ENCODE measurements around the gene CD200R1. TPM values are rescaled to one million over a fixed set of nuclear protein-coding genes. Genes with fewer than 3 reads are reported as not detected.
"Not testable (repeated sequence)": the region's sequence is repeated elsewhere in the genome, so short reads cannot be mapped to it uniquely, and the experiment has no call there.

The CD200R1 gene
- total RNA-seq, 1 donor from 2014 or later = 6.7 TPM

GRCh38 chr3:112967425-112967824 lies 7.5 kb downstream of the CD200R1 start:
- no peak overlapping the region for H3K4me3 Mint-ChIP-seq

DNA sequence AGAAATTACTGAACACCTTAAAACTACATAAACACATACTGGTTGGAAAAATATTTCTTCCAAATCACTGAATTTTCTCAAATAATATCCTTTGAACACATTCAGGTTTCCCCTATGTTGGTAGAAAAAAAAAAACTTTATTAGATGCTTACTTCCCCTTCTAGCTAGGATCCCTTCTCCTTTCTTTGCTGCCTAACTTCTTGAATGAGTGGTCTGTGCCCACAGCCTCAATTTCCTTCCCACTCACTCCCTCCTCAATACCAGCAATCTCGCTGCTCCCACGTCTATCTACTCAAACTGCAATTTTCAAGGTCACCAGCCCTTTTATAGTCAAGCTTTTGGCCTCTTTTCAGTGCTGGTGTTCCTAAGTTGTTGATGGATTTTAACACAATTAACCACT lies 8.3 kb downstream of the CD200R1 start:
- Mint-ChIP-seq H3K4me1 (ENCODE audit: low read depth) (peaks cover 35% of the 10 kb centered on the region), H3K4me3 (peak overlapping the region; percentile 8), H3K27ac (peak overlapping the region; percentile 18), H3K9me3 (peaks cover 23% of the 10 kb centered on the region), H3K27me3 (ENCODE audit: insufficient read depth) (no peaks in the 10 kb centered on the region), H3K36me3 (ENCODE audit: low read depth) (peaks cover 44% of the 10 kb centered on the region)
- intact Hi-C loops (cut with micrococcal nuclease) = no loop called here
- no peak for DNase-seq (ENCODE audit: low spot score)

More at GRCh38 chr3:112967425-112967824, 7.5 kb downstream of the CD200R1 start:
- Mint-ChIP-seq H3K27me3 (ENCODE audit: insufficient read depth) (no peaks in the 10 kb centered on the region), H3K4me1 (ENCODE audit: low read depth) (peaks cover 43% of the 10 kb centered on the region), H3K9me3 (peaks cover 16% of the 10 kb centered on the region), H3K27ac (no peak overlapping the region), H3K36me3 (ENCODE audit: low read depth) (peaks cover 43% of the 10 kb centered on the region)
- intact Hi-C loops (cut with micrococcal nuclease) = no loop called here
- DNase-seq (ENCODE audit: low spot score) = no peak

- DNase-seq (ENCODE audit: low spot score) = no peak
- peaks cover 26% of the 10 kb centered on the region for H3K4me1 Mint-ChIP-seq (ENCODE audit: low read depth)
- peaks cover 42% of the 10 kb centered on the region for H3K36me3 Mint-ChIP-seq (ENCODE audit: low read depth)
- no peak overlapping the region for H3K4me3 Mint-ChIP-seq
- intact Hi-C loops (cut with micrococcal nuclease) = no loop called here
- no peak overlapping the region for H3K27ac Mint-ChIP-seq
- H3K27me3 Mint-ChIP-seq (ENCODE audit: insufficient read depth) = no peaks in the 10 kb centered on the region
- H3K9me3 Mint-ChIP-seq = peaks cover 25% of the 10 kb centered on the region
Observed at GRCh38 chr3:112965656-112966055, 9.2 kb downstream of the CD200R1 start.

DNA sequence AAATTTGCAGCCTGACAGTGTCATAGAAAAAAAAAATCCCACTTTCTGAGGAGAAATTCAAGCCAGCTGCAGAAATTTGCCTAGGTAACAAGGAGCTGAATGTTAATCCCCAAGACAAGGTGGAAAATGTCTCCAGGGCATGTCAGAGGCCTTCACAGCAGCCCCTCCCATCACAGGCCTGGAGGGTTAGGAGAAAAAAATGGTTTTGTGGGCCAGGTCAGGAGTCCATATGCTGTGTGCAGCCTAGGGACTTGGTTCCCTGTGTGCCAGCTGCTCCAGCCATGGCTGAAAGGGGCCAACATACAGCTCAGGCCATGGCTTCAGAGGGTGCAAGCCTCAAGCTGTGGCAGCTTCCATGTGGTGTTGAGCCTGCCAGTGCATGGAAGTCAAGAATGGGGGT lies 11.2 kb downstream of the CD200R1 start:
- Mint-ChIP-seq H3K4me3 (no peak overlapping the region), H3K27me3 (ENCODE audit: insufficient read depth) (no peaks in the 10 kb centered on the region), H3K27ac (no peak overlapping the region), H3K9me3 (peaks cover 25% of the 10 kb centered on the region), H3K4me1 (ENCODE audit: low read depth) (peaks cover 38% of the 10 kb centered on the region), H3K36me3 (ENCODE audit: low read depth) (peaks cover 42% of the 10 kb centered on the region)
- intact Hi-C loops (cut with micrococcal nuclease) = no loop called here
- no peak for DNase-seq (ENCODE audit: low spot score)

DNA sequence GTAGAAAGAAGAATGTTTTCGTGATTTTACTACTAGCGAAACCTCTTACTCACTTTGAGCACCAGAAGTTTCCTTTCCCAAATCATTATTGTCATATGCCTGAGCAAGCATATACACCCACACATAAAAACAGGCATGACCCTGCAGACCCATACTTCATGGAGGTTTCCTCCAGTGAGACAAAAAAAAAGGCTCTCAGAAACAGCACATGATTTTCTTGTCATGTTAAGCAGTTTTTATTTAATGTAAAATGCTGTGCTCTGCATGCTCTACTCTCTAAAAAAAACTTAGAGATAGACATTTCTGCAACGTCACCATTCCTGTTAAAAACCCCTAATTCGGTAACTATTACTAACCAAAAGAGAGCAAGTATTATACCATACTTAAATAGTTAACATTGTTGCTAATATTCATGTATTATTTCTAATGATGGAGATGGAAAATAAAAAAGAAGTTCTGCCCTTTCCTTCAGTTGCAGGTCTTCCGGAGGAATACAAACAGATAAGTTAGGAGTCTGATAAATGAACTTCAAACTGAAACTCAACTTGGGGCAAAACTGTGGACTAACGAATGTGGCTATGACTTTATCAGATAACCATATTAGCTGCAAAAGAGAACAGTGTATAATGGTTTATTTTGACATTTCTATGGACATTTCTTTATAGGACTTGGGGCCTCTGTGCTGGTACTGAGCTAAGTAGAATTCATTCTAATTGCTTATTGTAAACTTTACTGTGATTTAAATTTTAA lies 15.9 kb downstream of the CD200R1 start:
- DNase-seq (ENCODE audit: low spot score) = no peak
- H3K4me3 Mint-ChIP-seq = peak overlapping the region; percentile 64
- H3K36me3 Mint-ChIP-seq (ENCODE audit: low read depth) = peaks cover 23% of the 10 kb centered on the region
- no peaks in the 10 kb centered on the region for H3K27me3 Mint-ChIP-seq (ENCODE audit: insufficient read depth)
- H3K27ac Mint-ChIP-seq = peak overlapping the region; percentile 67
- peaks cover 32% of the 10 kb centered on the region for H3K4me1 Mint-ChIP-seq (ENCODE audit: low read depth)
- H3K9me3 Mint-ChIP-seq = peaks cover 36% of the 10 kb centered on the region
- intact Hi-C loops (cut with micrococcal nuclease) = loop anchor here (1.0 to 5.0 kb wide), 4 partner anchors 14 to 283 kb away; no protein-coding TSS in a partner anchor

DNA sequence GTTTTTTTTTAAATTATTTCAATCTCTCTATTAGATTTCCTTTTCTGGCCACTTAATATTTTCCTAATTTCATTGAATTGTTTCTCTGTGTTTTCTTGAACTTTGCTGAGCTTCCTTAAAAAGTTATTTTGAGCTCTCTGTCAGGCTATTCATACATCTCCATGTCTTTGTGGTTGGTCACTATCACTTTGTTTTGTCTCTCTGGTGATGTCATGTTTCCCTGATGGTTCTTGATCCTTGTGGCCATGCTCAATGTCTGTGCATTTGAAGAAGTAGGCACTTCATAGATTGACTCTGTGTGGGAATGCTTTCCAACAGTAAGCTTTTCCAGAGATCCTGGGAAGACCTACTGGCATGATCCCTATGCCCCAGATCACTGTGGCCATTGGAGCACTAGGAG lies 18.6 kb downstream of the CD200R1 start:
- peaks cover 32% of the 10 kb centered on the region for H3K4me1 Mint-ChIP-seq (ENCODE audit: low read depth)
- H3K9me3 Mint-ChIP-seq = peaks cover 31% of the 10 kb centered on the region
- H3K27ac Mint-ChIP-seq = no peak overlapping the region
- no peak for DNase-seq (ENCODE audit: low spot score)
- H3K27me3 Mint-ChIP-seq (ENCODE audit: insufficient read depth) = no peaks in the 10 kb centered on the region
- intact Hi-C loops (cut with micrococcal nuclease) = loop anchor here (5.0 kb wide), 1 partner anchor 99 kb away; no protein-coding TSS in a partner anchor
- no peak overlapping the region for H3K4me3 Mint-ChIP-seq
- peaks cover 12% of the 10 kb centered on the region for H3K36me3 Mint-ChIP-seq (ENCODE audit: low read depth)

- H3K4me3 Mint-ChIP-seq = no peak overlapping the region
- intact Hi-C loops (cut with micrococcal nuclease) = no loop called here
- H3K4me1 Mint-ChIP-seq (ENCODE audit: low read depth) = no peaks in the 10 kb centered on the region
- no peaks in the 10 kb centered on the region for H3K27me3 Mint-ChIP-seq (ENCODE audit: insufficient read depth)
- no peak overlapping the region for H3K27ac Mint-ChIP-seq
- no peak for DNase-seq (ENCODE audit: low spot score)
- H3K9me3 Mint-ChIP-seq = peaks cover 22% of the 10 kb centered on the region
- peaks cover 24% of the 10 kb centered on the region for H3K36me3 Mint-ChIP-seq (ENCODE audit: low read depth)
Observed at GRCh38 chr3:112948346-112948838, 26.5 kb downstream of the CD200R1 start.

- no peaks in the 10 kb centered on the region for H3K27me3 Mint-ChIP-seq (ENCODE audit: insufficient read depth)
- peaks cover 11% of the 10 kb centered on the region for H3K4me1 Mint-ChIP-seq (ENCODE audit: low read depth)
- intact Hi-C loops (cut with micrococcal nuclease) = no loop called here
- no peak overlapping the region for H3K27ac Mint-ChIP-seq
- peaks cover 35% of the 10 kb centered on the region for H3K9me3 Mint-ChIP-seq
- DNase-seq (ENCODE audit: low spot score) = no peak
- H3K4me3 Mint-ChIP-seq = no peak overlapping the region
- peaks cover 23% of the 10 kb centered on the region for H3K36me3 Mint-ChIP-seq (ENCODE audit: low read depth)
Observed at GRCh38 chr3:112931736-112932521, 43.0 kb downstream of the CD200R1 start.

GRCh38 chr3:112930771-112931170 lies 44.1 kb downstream of the CD200R1 start:
- Mint-ChIP-seq H3K4me1 (ENCODE audit: low read depth) (peaks cover 11% of the 10 kb centered on the region), H3K27me3 (ENCODE audit: insufficient read depth) (no peaks in the 10 kb centered on the region), H3K4me3 (no peak overlapping the region), H3K9me3 (peaks cover 25% of the 10 kb centered on the region), H3K36me3 (ENCODE audit: low read depth) (peaks cover 21% of the 10 kb centered on the region), H3K27ac (no peak overlapping the region)
- no peak for DNase-seq (ENCODE audit: low spot score)
- intact Hi-C loops (cut with micrococcal nuclease) = no loop called here

GRCh38 chr3:112925969-112926368 lies 48.9 kb downstream of the CD200R1 start:
- no peak for DNase-seq (ENCODE audit: low spot score)
- H3K36me3 Mint-ChIP-seq (ENCODE audit: low read depth) = peaks cover 29% of the 10 kb centered on the region
- H3K4me3 Mint-ChIP-seq = no peak overlapping the region
- H3K27me3 Mint-ChIP-seq (ENCODE audit: insufficient read depth) = no peaks in the 10 kb centered on the region
- intact Hi-C loops (cut with micrococcal nuclease) = no loop called here
- H3K27ac Mint-ChIP-seq = no peak overlapping the region
- H3K4me1 Mint-ChIP-seq (ENCODE audit: low read depth) = no peaks in the 10 kb centered on the region
- no peaks in the 10 kb centered on the region for H3K9me3 Mint-ChIP-seq

- Mint-ChIP-seq H3K4me1 (ENCODE audit: low read depth) (no peaks in the 10 kb centered on the region), H3K36me3 (ENCODE audit: low read depth) (peaks cover 29% of the 10 kb centered on the region), H3K9me3 (no peaks in the 10 kb centered on the region), H3K27me3 (ENCODE audit: insufficient read depth) (no peaks in the 10 kb centered on the region), H3K27ac (no peak overlapping the region), H3K4me3 (no peak overlapping the region)
- no peak for DNase-seq (ENCODE audit: low spot score)
- intact Hi-C loops (cut with micrococcal nuclease) = no loop called here
Observed at GRCh38 chr3:112925560-112925959, 49.3 kb downstream of the CD200R1 start.

- H3K27me3 Mint-ChIP-seq (ENCODE audit: insufficient read depth); H3K4me3 Mint-ChIP-seq; H3K27ac Mint-ChIP-seq; DNase-seq (ENCODE audit: low spot score); intact Hi-C loops (cut with micrococcal nuclease); H3K4me1 Mint-ChIP-seq (ENCODE audit: low read depth): not testable (repeated sequence)
- Mint-ChIP-seq H3K36me3 (ENCODE audit: low read depth) (peaks cover 34% of the 10 kb centered on the region), H3K9me3 (peaks cover 40% of the 10 kb centered on the region)
Observed at GRCh38 chr3:112919541-112919940, 55.4 kb downstream of the CD200R1 start.

- no peak overlapping the region for H3K4me3 Mint-ChIP-seq
- H3K9me3 Mint-ChIP-seq = peaks cover 22% of the 10 kb centered on the region
- intact Hi-C loops (cut with micrococcal nuclease) = no loop called here
- peaks cover 17% of the 10 kb centered on the region for H3K36me3 Mint-ChIP-seq (ENCODE audit: low read depth)
- H3K27me3 Mint-ChIP-seq (ENCODE audit: insufficient read depth) = peaks cover under 1% of the 10 kb centered on the region
- H3K4me1 Mint-ChIP-seq (ENCODE audit: low read depth) = peaks cover 19% of the 10 kb centered on the region
- no peak for DNase-seq (ENCODE audit: low spot score)
- H3K27ac Mint-ChIP-seq = peak overlapping the region; percentile 41
Observed at GRCh38 chr3:112908252-112908651, 66.7 kb downstream of the CD200R1 start.
